ENCODE results near the gene FAM131A. TPM values are rescaled to one million over a fixed set of nuclear protein-coding genes. Genes with fewer than 3 reads are reported as not detected.

The FAM131A gene
- total RNA-seq, 1 experiment from 2014 or later, result 15.1 TPM

DNA sequence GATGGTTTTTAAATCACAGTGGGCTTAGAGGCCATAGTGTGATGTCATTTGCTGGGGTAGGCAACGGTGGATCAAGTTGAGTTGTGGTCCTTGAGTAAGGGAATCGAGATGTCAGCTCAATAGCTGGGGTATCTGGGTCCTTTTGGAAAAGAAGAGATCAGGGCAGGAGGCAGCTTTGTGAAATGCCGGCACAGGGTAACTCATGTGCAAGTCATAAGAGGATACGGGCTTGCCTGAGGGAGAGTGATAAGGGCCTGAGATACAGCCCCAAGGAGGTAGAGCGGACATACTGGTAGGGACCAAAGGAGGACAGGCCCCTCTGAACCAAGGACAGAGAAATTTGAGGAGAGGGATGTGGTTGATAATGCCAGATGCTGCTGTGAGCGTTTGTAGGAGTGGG lies 4.2 kb upstream of the FAM131A start:
- TF ChIP-seq, protein P1, sequence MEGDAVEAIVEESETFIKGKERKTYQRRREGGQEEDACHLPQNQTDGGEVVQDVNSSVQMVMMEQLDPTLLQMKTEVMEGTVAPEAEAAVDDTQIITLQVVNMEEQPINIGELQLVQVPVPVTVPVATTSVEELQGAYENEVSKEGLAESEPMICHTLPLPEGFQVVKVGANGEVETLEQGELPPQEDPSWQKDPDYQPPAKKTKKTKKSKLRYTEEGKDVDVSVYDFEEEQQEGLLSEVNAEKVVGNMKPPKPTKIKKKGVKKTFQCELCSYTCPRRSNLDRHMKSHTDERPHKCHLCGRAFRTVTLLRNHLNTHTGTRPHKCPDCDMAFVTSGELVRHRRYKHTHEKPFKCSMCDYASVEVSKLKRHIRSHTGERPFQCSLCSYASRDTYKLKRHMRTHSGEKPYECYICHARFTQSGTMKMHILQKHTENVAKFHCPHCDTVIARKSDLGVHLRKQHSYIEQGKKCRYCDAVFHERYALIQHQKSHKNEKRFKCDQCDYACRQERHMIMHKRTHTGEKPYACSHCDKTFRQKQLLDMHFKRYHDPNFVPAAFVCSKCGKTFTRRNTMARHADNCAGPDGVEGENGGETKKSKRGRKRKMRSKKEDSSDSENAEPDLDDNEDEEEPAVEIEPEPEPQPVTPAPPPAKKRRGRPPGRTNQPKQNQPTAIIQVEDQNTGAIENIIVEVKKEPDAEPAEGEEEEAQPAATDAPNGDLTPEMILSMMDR (conservative IDR thresholded peaks at IDR 0.05; ENCODE audit: low read depth, low read length), result no peak
- TF ChIP-seq EZH2 (IDR thresholded peaks at IDR 0.05; ENCODE audit: borderline replicate concordance, low read depth, low read length, poor library complexity, severe bottlenecking), result no peak
- ChIA-PET POLR2A (ENCODE audit: low non-redundant PET) (no interaction called here), CTCF (no interaction called here)
- Histone ChIP-seq H3K27ac (ENCODE audit: low read depth, low read length, poor library complexity, severe bottlenecking) (peak overlapping the region; percentile 50), H3K4me1 (ENCODE audit: insufficient read depth, low read length, poor library complexity, severe bottlenecking) (peaks cover 23% of the 10 kb centered on the region), H3K4me3 (ENCODE audit: low read depth, low read length, poor library complexity, severe bottlenecking) (no peak overlapping the region), H3K27me3 (replicated peaks; ENCODE audit: insufficient read depth, low read depth, low read length, poor library complexity) (no peaks in the 10 kb centered on the region), H3K9me3 (ENCODE audit: low read depth, low read length, poor library complexity, severe bottlenecking) (no peaks in the 10 kb centered on the region), H3K36me3 (ENCODE audit: insufficient read depth, low read length, poor library complexity, severe bottlenecking) (peaks cover 70% of the 10 kb centered on the region)
- BruUV-seq (replicated peaks), result TSS peak; percentile 23
- no peak for DNase-seq (ENCODE audit: low spot score)
- intact Hi-C loops (cut with micrococcal nuclease; ENCODE audit: unreplicated experiment), result no loop called here

DNA sequence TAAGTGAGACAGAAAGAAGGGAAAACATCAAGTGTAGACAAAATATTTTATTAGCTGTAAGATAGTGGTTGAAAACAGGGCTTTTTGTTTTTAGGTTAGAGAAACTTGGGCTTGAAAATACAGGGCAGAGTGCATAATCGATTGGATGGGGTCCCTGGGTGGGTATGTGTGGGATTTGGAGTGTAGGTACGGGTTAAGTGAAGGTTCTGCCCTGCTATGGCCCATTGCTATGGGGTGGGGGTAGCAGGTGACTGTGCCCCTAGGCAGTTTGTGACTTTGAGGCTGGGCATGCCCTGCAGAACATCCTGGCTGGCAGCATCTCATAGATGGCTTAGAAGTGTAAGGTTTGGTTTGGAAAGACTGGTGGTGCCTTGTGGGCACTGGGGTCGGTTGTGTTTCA lies 3.7 kb upstream of the FAM131A start:
- Histone ChIP-seq H3K27me3 (replicated peaks; ENCODE audit: insufficient read depth, low read depth, low read length, poor library complexity) (no peaks in the 10 kb centered on the region), H3K4me3 (ENCODE audit: low read depth, low read length, poor library complexity, severe bottlenecking) (no peak overlapping the region), H3K36me3 (ENCODE audit: insufficient read depth, low read length, poor library complexity, severe bottlenecking) (peaks cover 65% of the 10 kb centered on the region), H3K4me1 (ENCODE audit: insufficient read depth, low read length, poor library complexity, severe bottlenecking) (peaks cover 28% of the 10 kb centered on the region), H3K9me3 (ENCODE audit: low read depth, low read length, poor library complexity, severe bottlenecking) (no peaks in the 10 kb centered on the region), H3K27ac (ENCODE audit: low read depth, low read length, poor library complexity, severe bottlenecking) (no peak overlapping the region)
- ChIA-PET CTCF (no interaction called here), POLR2A (ENCODE audit: low non-redundant PET) (no interaction called here)
- no TSS peak for BruUV-seq (replicated peaks)
- intact Hi-C loops (cut with micrococcal nuclease; ENCODE audit: unreplicated experiment), result no loop called here
- no peak for DNase-seq (ENCODE audit: low spot score)
- TF ChIP-seq, protein P1 (conservative IDR thresholded peaks at IDR 0.05; ENCODE audit: low read depth, low read length), result no peak
- TF ChIP-seq EZH2 (IDR thresholded peaks at IDR 0.05; ENCODE audit: borderline replicate concordance, low read depth, low read length, poor library complexity, severe bottlenecking), result no peak

DNA sequence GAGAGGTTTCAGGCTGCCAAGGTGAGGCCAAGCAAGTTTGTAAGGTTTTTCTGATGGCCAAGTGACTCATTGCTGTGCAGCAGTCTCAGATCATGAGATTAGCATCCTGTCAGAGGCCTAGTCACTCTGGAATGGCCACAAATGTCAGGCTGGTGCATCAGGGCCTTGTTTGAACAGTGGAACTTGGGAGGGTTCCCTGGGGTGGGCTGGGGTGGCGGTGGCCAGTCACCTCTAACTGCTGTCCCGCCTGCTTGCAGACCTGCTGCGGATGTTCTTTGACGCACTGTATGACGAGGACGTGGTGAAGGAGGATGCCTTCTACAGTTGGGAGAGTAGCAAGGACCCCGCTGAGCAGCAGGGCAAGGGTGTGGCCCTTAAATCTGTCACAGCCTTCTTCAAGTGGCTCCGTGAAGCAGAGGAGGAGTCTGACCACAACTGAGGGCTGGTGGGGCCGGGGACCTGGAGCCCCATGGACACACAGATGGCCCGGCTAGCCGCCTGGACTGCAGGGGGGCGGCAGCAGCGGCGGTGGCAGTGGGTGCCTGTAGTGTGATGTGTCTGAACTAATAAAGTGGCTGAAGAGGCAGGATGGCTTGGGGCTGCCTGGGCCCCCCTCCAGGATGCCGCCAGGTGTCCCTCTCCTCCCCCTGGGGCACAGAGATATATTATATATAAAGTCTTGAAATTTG lies 2.8 kb upstream of the FAM131A start:
- POLR2A ChIA-PET (ENCODE audit: low non-redundant PET), result no interaction called here
- H3K27ac ChIP-seq (ENCODE audit: low read depth, low read length, poor library complexity, severe bottlenecking), result peak overlapping the region; percentile 95
- no peak for TF ChIP-seq EZH2 (IDR thresholded peaks at IDR 0.05; ENCODE audit: borderline replicate concordance, low read depth, low read length, poor library complexity, severe bottlenecking)
- TF ChIP-seq, protein P1 (conservative IDR thresholded peaks at IDR 0.05; ENCODE audit: low read depth, low read length), result no peak
- intact Hi-C loops (cut with micrococcal nuclease; ENCODE audit: unreplicated experiment), result no loop called here
- CTCF ChIA-PET, result no interaction called here
- BruUV-seq (replicated peaks), result no TSS peak
- no peaks in the 10 kb centered on the region for H3K27me3 ChIP-seq (replicated peaks; ENCODE audit: insufficient read depth, low read depth, low read length, poor library complexity)
- no peak for DNase-seq (ENCODE audit: low spot score)
- H3K9me3 ChIP-seq (ENCODE audit: low read depth, low read length, poor library complexity, severe bottlenecking), result no peaks in the 10 kb centered on the region
- H3K4me1 ChIP-seq (ENCODE audit: insufficient read depth, low read length, poor library complexity, severe bottlenecking), result peaks cover 30% of the 10 kb centered on the region
- peaks cover 56% of the 10 kb centered on the region for H3K36me3 ChIP-seq (ENCODE audit: insufficient read depth, low read length, poor library complexity, severe bottlenecking)
- H3K4me3 ChIP-seq (ENCODE audit: low read depth, low read length, poor library complexity, severe bottlenecking), result no peak overlapping the region
